Parathyroid adenoma (tissue), 2 donors: ENCODE results near the gene ARHGEF28.

Experiments
- H2AFZ ChIP-seq: fragments of 300-600 bp; sonication (generic); one replicate; pipeline ENCODE4 v1.7.0; 2017; ENCODE audit warnings: antibody characterized with exemption, mild to moderate bottlenecking
- H3K27ac ChIP-seq: fragments of 300-600 bp; sonication (generic); one replicate; pipeline ENCODE4 v1.7.0; 2017
- H3K27me3 ChIP-seq: fragments of 300-600 bp; sonication (generic); one replicate; pipeline ENCODE4 v1.7.0; 2017; ENCODE audit warnings: low read length; ENCODE audit not compliant: control insufficient read depth, insufficient read depth
- H3K36me3 ChIP-seq: fragments of 300-600 bp; sonication (generic); one replicate; pipeline ENCODE4 v1.7.0; 2017; ENCODE audit warnings: low read length; ENCODE audit not compliant: control insufficient read depth, insufficient read depth
- H3K4me1 ChIP-seq: fragments of 300-600 bp; sonication (generic); one replicate; pipeline ENCODE4 v1.7.0; 2017; ENCODE audit warnings: control low read depth
- H3K4me2 ChIP-seq: fragments of 300-600 bp; sonication (generic); one replicate; pipeline ENCODE4 v1.7.0; 2017; ENCODE audit warnings: low read length
- H3K4me3 ChIP-seq: fragments of 300-600 bp; sonication (generic); one replicate; pipeline ENCODE4 v1.7.0; 2017; ENCODE audit warnings: low read depth, low read length
- H3K79me2 ChIP-seq: fragments of 300-600 bp; sonication (generic); one replicate; pipeline ENCODE4 v1.7.0; 2017; ENCODE audit warnings: control low read depth
- H3K9ac ChIP-seq: fragments of 300-600 bp; sonication (generic); one replicate; pipeline ENCODE4 v1.7.0; 2017; ENCODE audit warnings: mild to moderate bottlenecking
- H3K9me3 ChIP-seq: fragments of 300-600 bp; sonication (generic); one replicate; pipeline ENCODE4 v1.7.0; 2017; ENCODE audit warnings: low read length; ENCODE audit not compliant: control insufficient read depth
- TF ChIP-seq, protein P1 (sequence below): fragments of 300-600 bp; sonication (generic); IDR thresholded peaks from one replicate; pipeline ENCODE4 v1.7.0; 2017; ENCODE audit warnings: antibody characterized with exemption, mild to moderate bottlenecking
- donor health status: primary hyperparathyroidism.

The ARHGEF28 gene

DNA sequence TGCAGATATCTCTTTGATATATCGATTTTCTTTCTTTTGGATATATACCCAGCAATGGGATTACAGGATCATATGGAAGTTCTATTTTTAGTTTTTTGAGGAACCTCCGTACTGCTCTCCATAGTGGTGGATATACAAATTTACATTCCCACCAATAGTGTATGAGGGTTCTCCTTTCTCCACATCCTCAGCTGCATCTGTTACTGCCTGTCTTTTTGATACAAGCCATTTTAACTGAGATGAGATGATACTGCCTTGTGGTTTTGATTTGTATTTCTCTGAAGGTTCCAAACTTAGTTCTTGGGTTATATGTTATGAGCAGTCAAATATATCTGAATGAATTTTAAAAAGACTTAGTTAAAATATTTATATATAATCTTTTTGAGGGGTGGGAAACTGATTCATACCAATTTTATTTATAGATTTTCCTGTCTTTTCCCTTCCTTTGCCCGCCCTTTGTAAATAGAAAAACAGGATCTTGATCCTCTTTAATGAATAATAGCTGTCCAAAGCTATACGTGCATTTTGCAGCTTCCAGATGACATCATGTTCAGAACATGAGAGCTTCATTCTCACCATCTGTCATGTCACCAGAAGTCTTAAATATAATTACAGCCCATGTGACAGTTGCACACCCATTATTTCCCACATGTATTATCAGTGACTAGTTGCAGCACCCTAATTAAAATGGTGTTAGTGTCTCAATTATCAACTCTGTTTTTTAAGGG, 6.2 kb upstream of the ARHGEF28 start:
- H3K4me1 ChIP-seq: no peaks in the 10 kb centered on the region
- H2AFZ ChIP-seq: no peak overlapping the region
- no peak overlapping the region for H3K27ac ChIP-seq
- no peaks in the 10 kb centered on the region for H3K36me3 ChIP-seq
- TF ChIP-seq, protein P1, sequence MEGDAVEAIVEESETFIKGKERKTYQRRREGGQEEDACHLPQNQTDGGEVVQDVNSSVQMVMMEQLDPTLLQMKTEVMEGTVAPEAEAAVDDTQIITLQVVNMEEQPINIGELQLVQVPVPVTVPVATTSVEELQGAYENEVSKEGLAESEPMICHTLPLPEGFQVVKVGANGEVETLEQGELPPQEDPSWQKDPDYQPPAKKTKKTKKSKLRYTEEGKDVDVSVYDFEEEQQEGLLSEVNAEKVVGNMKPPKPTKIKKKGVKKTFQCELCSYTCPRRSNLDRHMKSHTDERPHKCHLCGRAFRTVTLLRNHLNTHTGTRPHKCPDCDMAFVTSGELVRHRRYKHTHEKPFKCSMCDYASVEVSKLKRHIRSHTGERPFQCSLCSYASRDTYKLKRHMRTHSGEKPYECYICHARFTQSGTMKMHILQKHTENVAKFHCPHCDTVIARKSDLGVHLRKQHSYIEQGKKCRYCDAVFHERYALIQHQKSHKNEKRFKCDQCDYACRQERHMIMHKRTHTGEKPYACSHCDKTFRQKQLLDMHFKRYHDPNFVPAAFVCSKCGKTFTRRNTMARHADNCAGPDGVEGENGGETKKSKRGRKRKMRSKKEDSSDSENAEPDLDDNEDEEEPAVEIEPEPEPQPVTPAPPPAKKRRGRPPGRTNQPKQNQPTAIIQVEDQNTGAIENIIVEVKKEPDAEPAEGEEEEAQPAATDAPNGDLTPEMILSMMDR: no peak
- H3K79me2 ChIP-seq: no peaks in the 10 kb centered on the region
- H3K9me3 ChIP-seq: no peaks in the 10 kb centered on the region
- no peak overlapping the region for H3K4me3 ChIP-seq
- no peaks in the 10 kb centered on the region for H3K27me3 ChIP-seq
- no peak overlapping the region for H3K4me2 ChIP-seq
- no peak overlapping the region for H3K9ac ChIP-seq

DNA sequence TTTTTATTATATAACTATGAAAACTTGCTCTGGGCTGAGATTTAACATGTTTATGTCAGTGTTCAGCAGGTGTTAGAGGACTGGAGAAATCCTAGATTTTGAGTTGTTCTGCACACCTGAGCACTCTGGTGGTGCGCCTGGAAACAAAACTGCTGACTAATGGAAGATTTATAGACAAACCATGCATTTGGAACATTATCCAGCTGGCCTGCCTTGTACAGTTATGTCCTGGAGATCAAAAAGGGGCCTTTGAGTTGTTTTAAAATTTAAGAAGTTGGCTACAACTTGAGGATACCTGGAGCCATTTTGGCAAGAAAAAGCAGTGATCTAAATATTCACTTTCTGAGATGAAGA, 5.7 kb upstream of the ARHGEF28 start:
- H2AFZ ChIP-seq: no peak overlapping the region
- no peak overlapping the region for H3K4me2 ChIP-seq
- no peak overlapping the region for H3K9ac ChIP-seq
- no peak overlapping the region for H3K27ac ChIP-seq
- no peaks in the 10 kb centered on the region for H3K79me2 ChIP-seq
- TF ChIP-seq, protein P1: no peak
- no peaks in the 10 kb centered on the region for H3K9me3 ChIP-seq
- no peaks in the 10 kb centered on the region for H3K27me3 ChIP-seq
- no peaks in the 10 kb centered on the region for H3K36me3 ChIP-seq
- H3K4me3 ChIP-seq: no peak overlapping the region
- H3K4me1 ChIP-seq: peaks cover 1% of the 10 kb centered on the region

DNA sequence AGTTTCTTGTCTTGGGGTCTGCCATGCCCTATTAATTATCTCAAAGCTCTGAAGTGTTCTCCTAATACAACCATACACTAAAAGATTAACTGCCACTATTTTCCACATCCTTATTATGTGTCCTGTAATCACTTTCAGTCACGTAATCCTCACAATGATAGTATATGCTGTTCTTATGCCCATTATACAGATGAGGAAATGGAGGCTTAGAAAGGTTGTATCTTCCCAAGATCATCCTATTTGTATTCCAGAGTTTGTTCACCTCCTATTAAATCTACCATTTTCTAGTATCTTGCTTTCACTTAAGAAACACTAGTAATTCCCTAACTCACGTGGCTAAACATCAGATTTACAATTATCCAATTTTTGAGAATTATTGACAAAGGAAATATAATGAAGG, 2.9 kb upstream of the ARHGEF28 start:
- Histone ChIP-seq H3K4me3 (no peak overlapping the region), H3K79me2 (no peaks in the 10 kb centered on the region), H3K36me3 (no peaks in the 10 kb centered on the region), H3K9me3 (no peaks in the 10 kb centered on the region), H3K27ac (no peak overlapping the region), H3K27me3 (no peaks in the 10 kb centered on the region), H3K4me2 (no peak overlapping the region), H3K9ac (no peak overlapping the region), H2AFZ (no peak overlapping the region), H3K4me1 (peaks cover 3% of the 10 kb centered on the region)
- TF ChIP-seq, protein P1: no peak

DNA sequence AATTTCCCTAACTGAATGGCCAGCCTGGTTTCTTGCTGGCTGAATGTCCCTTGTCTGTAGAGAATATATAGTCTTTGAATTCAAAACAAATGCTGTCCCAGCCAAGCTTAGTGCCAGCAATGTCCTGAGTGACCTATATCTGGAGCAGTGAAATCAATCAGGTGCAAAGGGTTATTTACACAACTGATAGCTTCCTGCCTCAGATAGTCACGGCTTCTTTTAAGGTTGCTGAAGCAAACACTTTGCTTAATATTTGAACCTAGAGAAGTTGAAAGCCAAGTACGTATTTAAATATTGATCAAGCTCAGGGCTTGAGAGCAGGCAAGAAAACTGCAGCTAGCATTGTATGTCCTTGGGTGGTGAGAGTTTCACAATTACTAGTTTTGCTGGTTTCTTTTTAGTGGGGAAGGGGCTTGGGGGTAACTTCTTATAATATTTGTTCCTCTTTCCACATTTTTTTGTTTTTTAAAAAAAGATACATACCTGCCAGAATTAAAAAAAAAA, 2.0 kb upstream of the ARHGEF28 start:
- H3K27ac ChIP-seq: no peak overlapping the region
- TF ChIP-seq, protein P1: no peak
- H3K36me3 ChIP-seq: no peaks in the 10 kb centered on the region
- H3K27me3 ChIP-seq: no peaks in the 10 kb centered on the region
- H3K79me2 ChIP-seq: no peaks in the 10 kb centered on the region
- peaks cover 3% of the 10 kb centered on the region for H3K4me1 ChIP-seq
- H3K4me3 ChIP-seq: no peak overlapping the region
- H3K9ac ChIP-seq: no peak overlapping the region
- no peak overlapping the region for H2AFZ ChIP-seq
- no peak overlapping the region for H3K4me2 ChIP-seq
- H3K9me3 ChIP-seq: no peaks in the 10 kb centered on the region

DNA sequence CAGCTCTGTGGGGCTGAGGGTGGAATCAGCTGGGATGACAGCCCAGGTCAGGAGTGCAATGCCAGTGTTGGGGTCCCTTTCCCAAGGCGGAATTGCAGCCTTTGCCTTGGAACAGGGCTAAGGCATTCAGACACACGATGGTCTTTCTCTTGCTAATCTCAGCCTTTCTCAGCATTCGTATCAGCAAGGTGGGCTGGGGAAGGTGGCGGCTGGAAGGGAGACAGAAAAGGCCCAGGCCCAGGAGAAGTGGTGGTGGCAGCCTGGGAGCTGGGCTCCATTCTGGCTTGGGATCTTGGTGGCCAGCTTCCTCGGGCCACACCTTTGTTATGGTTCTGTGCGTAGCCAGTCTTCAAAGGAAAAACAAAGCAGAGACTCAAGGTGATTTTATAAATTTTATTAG, 1.1 kb upstream of the ARHGEF28 start:
- no peaks in the 10 kb centered on the region for H3K27me3 ChIP-seq
- no peaks in the 10 kb centered on the region for H3K36me3 ChIP-seq
- H2AFZ ChIP-seq: no peak overlapping the region
- H3K4me3 ChIP-seq: no peak overlapping the region
- no peak overlapping the region for H3K4me2 ChIP-seq
- no peak overlapping the region for H3K27ac ChIP-seq
- H3K79me2 ChIP-seq: no peaks in the 10 kb centered on the region
- TF ChIP-seq, protein P1: no peak
- no peak overlapping the region for H3K9ac ChIP-seq
- H3K4me1 ChIP-seq: peaks cover 3% of the 10 kb centered on the region
- H3K9me3 ChIP-seq: no peaks in the 10 kb centered on the region
